Erythroblast (primary cell): Measurements from ENCODE around the gene EGFLAM.

Experiments used
- DNase-seq, 2 experiments: peaks; one replicate each; lab custom pipeline; 2025; lab: John Stamatoyannopoulos, UW
- GATA1 ChIP-seq: IDR thresholded peaks from 2 replicates; pipeline ENCODE4 v1.6.1; 2011; ENCODE audit warnings: low read depth, mild to moderate bottlenecking, control low read depth, low read length, moderate library complexity
- POLR2A ChIP-seq: IDR thresholded peaks from 2 replicates; pipeline ENCODE4 v1.6.1; 2011; ENCODE audit warnings: mild to moderate bottlenecking, low read length

Gene EGFLAM

GRCh38 chr5:38441453-38442246, 183.3 kb downstream of the EGFLAM start:
- TF ChIP-seq GATA1 (no peak), POLR2A (no peak)
- peak; percentile 79 to 86 for DNase-seq

- no peak for DNase-seq
- TF ChIP-seq GATA1, result no peak
- no peak for TF ChIP-seq POLR2A
Observed at GRCh38 chr5:38442247-38442573, 183.9 kb downstream of the EGFLAM start.

GRCh38 chr5:38443390-38443789, 185.0 kb downstream of the EGFLAM start:
- DNase-seq, result no peak
- TF ChIP-seq POLR2A, result no peak
- no peak for TF ChIP-seq GATA1

GRCh38 chr5:38445374-38446028, 187.1 kb downstream of the EGFLAM start:
- TF ChIP-seq GATA1 (no peak), POLR2A (no peak)
- DNase-seq, result no peak

- no peak for TF ChIP-seq GATA1
- TF ChIP-seq POLR2A, result no peak
Observed at GRCh38 chr5:38446029-38446522, 187.7 kb downstream of the EGFLAM start.

GRCh38 chr5:38447056-38447455, 188.7 kb downstream of the EGFLAM start:
- DNase-seq, result no peak
- TF ChIP-seq POLR2A (no peak), GATA1 (no peak)

More at GRCh38 chr5:38446029-38446522, 187.7 kb downstream of the EGFLAM start:
- DNase-seq, result no peak

GRCh38 chr5:38447786-38448185, 189.4 kb downstream of the EGFLAM start:
- DNase-seq, result no peak
- TF ChIP-seq GATA1 (no peak), POLR2A (no peak)

GRCh38 chr5:38448568-38449350, 190.4 kb downstream of the EGFLAM start:
- DNase-seq, result no peak
- no peak for TF ChIP-seq POLR2A
- no peak for TF ChIP-seq GATA1

- TF ChIP-seq GATA1 (no peak), POLR2A (no peak)
- DNase-seq, result no peak
Observed at GRCh38 chr5:38450627-38451026, 192.3 kb downstream of the EGFLAM start.

- TF ChIP-seq GATA1, result no peak
- no peak for TF ChIP-seq POLR2A
- no peak for DNase-seq
Observed at GRCh38 chr5:38451074-38451725, 192.8 kb downstream of the EGFLAM start.

GRCh38 chr5:38452201-38452600, 193.8 kb downstream of the EGFLAM start:
- DNase-seq, result no peak
- TF ChIP-seq GATA1 (no peak), POLR2A (no peak)

- TF ChIP-seq POLR2A (no peak), GATA1 (no peak)
- no peak for DNase-seq
Observed at GRCh38 chr5:38453506-38453905, 195.1 kb downstream of the EGFLAM start.

GRCh38 chr5:38453921-38454320, 195.6 kb downstream of the EGFLAM start:
- DNase-seq, result no peak
- no peak for TF ChIP-seq GATA1
- TF ChIP-seq POLR2A, result no peak
